Measurements from ENCODE around the gene RPIA.

The RPIA gene

DNA sequence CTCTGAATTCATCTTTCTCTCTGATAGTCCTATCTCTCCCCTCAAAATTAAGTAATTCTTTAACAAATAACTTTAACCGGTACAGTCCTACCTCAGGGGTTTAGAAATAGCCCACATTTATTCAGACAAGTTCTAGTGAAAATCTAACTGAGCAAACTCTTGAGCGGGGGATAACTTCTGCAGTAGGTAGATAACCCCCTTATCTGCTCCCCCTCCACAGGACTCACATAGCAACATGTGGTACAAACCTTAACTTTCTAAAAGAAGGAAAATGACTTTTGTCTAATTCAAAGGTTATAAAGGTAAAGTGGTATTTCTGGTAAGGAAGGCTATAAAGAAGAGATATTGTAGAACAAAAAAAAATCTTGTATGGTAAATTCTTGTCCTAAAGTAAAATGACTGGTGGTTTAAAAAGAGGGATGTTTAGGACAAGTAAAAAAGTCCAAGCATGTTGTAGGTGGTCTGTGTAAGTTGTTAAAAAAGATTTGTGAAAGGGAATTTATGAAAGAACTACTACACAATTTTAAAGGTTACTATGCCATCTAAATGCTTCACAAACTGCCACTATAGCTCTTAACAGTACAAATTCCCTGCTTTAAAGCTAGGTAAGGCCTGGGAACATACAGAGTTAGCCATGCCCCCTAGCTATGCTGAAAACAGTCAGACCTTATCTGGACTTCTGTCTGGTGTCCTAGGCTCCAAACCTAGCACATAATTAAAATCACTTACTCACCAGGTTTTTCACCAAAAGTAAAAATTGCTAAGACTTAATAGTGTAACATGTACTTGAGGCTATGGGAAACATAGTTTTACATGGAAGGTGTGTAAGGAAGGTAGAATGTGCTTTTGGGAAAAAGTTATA lies 8.1 kb upstream of the RPIA start:
- H3K27ac ChIP-seq (ENCODE audit: low read depth, low read length): no peak overlapping the region
- no peak overlapping the region for H3K9ac ChIP-seq (ENCODE audit: low read depth in 1 of 2, low read length in 2 of 2)
- H3K36me3 ChIP-seq (ENCODE audit: control insufficient read depth in 1 of 2, insufficient read depth in 2 of 2, low read length in 2 of 2): no peaks in the 10 kb centered on the region
- peaks cover 10 to 12% of the 10 kb centered on the region in 2 donors for H3K9me3 ChIP-seq (ENCODE audit: control insufficient read depth in 1 of 2, low read length in 2 of 2)
- no peaks in the 10 kb centered on the region for H3K27me3 ChIP-seq (ENCODE audit: control insufficient read depth in 1 of 2, insufficient read depth in 2 of 2, low read length in 2 of 2)
- peaks cover 11 to 20% of the 10 kb centered on the region in 2 donors for H3K4me1 ChIP-seq (ENCODE audit: control insufficient read depth in 1 of 2, insufficient read depth in 2 of 2, low read length in 2 of 2)
- H3K4me3 ChIP-seq (ENCODE audit: low read depth in 1 of 2, low read length in 2 of 2): no peak overlapping the region

DNA sequence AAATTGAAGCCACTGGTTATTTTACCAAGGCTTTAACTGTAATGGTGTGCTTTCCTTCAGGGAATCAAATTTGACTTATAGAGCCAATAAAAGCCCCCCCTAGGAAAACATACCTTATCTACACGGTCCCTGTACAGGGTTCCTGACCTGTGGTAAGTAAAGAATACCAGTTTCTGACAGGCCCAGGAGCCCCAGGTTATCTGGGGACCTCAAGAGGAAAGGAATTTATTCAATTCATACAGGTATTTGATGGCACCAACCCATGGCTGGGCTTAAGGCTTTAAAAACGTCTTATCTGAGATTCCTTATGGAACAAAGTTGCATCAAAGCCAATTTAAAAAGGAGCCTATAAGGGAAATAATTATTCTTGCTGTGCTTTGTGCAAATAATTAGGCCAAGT lies 7.0 kb upstream of the RPIA start:
- Histone ChIP-seq H3K9ac (ENCODE audit: low read depth in 1 of 2, low read length in 2 of 2) (no peak overlapping the region), H3K9me3 (ENCODE audit: control insufficient read depth in 1 of 2, low read length in 2 of 2) (peaks cover 10 to 12% of the 10 kb centered on the region in 2 donors), H3K27me3 (ENCODE audit: control insufficient read depth in 1 of 2, insufficient read depth in 2 of 2, low read length in 2 of 2) (no peaks in the 10 kb centered on the region), H3K36me3 (ENCODE audit: control insufficient read depth in 1 of 2, insufficient read depth in 2 of 2, low read length in 2 of 2) (no peaks in the 10 kb centered on the region), H3K4me3 (ENCODE audit: low read depth in 1 of 2, low read length in 2 of 2) (no peak overlapping the region), H3K4me1 (ENCODE audit: control insufficient read depth in 1 of 2, insufficient read depth in 2 of 2, low read length in 2 of 2) (peaks cover 11 to 20% of the 10 kb centered on the region in 2 donors), H3K27ac (ENCODE audit: low read depth, low read length) (no peak overlapping the region)

DNA sequence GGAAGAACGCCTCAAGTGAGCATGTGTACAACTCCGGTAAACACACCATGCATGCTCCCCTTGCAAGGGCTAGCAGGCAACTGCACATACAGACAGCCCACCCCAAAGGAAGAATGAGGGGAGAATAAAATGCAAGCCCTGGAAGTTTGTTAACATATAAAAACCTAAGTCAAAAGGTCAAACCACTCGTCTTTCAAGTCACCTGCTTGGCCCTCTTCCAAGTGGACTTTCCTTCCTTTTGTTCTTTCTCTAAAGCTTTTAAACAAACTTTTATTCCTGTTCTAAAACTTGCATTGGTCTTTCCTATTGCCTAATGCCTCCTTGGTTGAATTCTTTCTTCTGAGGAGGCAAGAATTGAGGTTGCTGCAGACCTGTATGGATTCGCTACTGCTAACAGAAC lies 5.2 kb upstream of the RPIA start:
- H3K27ac ChIP-seq (ENCODE audit: low read depth, low read length): no peak overlapping the region
- no peaks in the 10 kb centered on the region for H3K36me3 ChIP-seq (ENCODE audit: control insufficient read depth in 1 of 2, insufficient read depth in 2 of 2, low read length in 2 of 2)
- peaks cover 7 to 18% of the 10 kb centered on the region in 2 donors for H3K4me1 ChIP-seq (ENCODE audit: control insufficient read depth in 1 of 2, insufficient read depth in 2 of 2, low read length in 2 of 2)
- no peaks in the 10 kb centered on the region for H3K27me3 ChIP-seq (ENCODE audit: control insufficient read depth in 1 of 2, insufficient read depth in 2 of 2, low read length in 2 of 2)
- H3K9ac ChIP-seq (ENCODE audit: low read depth in 1 of 2, low read length in 2 of 2): no peak overlapping the region
- no peak overlapping the region for H3K4me3 ChIP-seq (ENCODE audit: low read depth in 1 of 2, low read length in 2 of 2)
- peaks cover 12% of the 10 kb centered on the region in 2 donors for H3K9me3 ChIP-seq (ENCODE audit: control insufficient read depth in 1 of 2, low read length in 2 of 2)

DNA sequence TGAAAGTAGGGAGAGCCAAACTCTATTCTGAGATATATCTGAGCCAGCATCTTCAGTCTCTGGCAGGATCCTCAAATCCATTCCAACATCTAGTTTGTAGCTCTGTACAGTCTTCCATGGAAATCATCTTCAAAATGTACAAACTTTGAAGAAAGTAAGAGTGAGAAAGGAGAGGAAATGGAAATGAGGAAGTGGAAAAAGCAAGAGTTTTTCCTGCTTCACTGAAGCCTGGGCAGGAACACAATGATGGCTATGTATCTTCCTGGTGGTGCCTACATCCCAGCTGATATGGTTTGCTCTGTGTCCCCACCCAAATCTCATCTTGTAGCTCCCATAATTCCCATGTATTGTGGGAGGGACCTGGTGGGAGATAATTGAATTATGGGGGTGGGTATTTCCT lies 4.1 kb upstream of the RPIA start:
- peaks cover 12% of the 10 kb centered on the region in 2 donors for H3K9me3 ChIP-seq (ENCODE audit: control insufficient read depth in 1 of 2, low read length in 2 of 2)
- H3K27ac ChIP-seq (ENCODE audit: low read depth, low read length): no peak overlapping the region
- H3K36me3 ChIP-seq (ENCODE audit: control insufficient read depth in 1 of 2, insufficient read depth in 2 of 2, low read length in 2 of 2): no peaks in the 10 kb centered on the region
- H3K4me1 ChIP-seq (ENCODE audit: control insufficient read depth in 1 of 2, insufficient read depth in 2 of 2, low read length in 2 of 2): peaks cover 13 to 18% of the 10 kb centered on the region in 2 donors
- no peak overlapping the region for H3K9ac ChIP-seq (ENCODE audit: low read depth in 1 of 2, low read length in 2 of 2)
- no peak overlapping the region for H3K4me3 ChIP-seq (ENCODE audit: low read depth in 1 of 2, low read length in 2 of 2)
- H3K27me3 ChIP-seq (ENCODE audit: control insufficient read depth in 1 of 2, insufficient read depth in 2 of 2, low read length in 2 of 2): no peaks in the 10 kb centered on the region

DNA sequence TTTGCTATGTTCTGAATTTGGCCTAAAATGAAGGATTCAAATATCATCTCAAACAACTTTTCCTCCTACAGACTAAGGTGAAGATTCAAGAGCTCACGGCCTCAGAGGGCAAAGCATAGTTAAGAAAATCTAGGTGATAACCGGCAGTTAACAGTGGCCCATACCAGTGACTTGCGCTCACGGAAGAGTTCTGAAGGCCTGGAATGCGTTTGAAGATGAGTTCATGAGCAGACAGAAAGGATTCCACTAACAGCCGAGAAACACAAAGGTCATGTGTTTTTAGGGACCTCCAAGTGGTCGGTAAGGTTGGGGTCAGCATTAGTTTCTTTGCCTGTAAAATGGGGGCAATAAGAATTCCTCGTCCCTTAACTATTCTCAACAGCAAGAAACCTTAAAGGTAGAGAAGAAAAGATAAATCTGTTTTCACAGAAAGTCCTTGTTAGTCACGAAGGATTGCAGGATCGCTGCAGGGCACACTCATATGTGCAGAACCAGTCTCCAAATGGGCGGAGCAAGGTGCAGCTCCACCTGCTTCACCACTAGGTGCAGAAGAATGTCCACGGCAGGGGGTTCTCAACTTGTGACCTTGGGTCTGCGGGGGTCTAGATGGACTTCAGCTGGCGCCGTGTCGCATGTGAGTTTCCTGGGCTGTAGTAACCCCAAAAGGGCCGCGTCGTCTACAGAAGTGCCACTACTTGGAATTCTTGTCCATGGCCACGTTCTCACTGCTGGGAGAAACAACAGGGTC lies 708 bp upstream of the RPIA start:
- Histone ChIP-seq H3K4me1 (ENCODE audit: control insufficient read depth in 1 of 2, insufficient read depth in 2 of 2, low read length in 2 of 2) (peaks cover 24 to 36% of the 10 kb centered on the region in 2 donors), H3K27ac (ENCODE audit: low read depth, low read length) (peak overlapping the region; percentile 53), H3K36me3 (ENCODE audit: control insufficient read depth in 1 of 2, insufficient read depth in 2 of 2, low read length in 2 of 2) (no peaks in the 10 kb centered on the region), H3K9ac (ENCODE audit: low read depth in 1 of 2, low read length in 2 of 2) (peak overlapping the region; percentile 69 to 91), H3K9me3 (ENCODE audit: control insufficient read depth in 1 of 2, low read length in 2 of 2) (peaks cover 0 to 3% of the 10 kb centered on the region in 2 donors), H3K4me3 (ENCODE audit: low read depth in 1 of 2, low read length in 2 of 2) (peak overlapping the region; percentile 92 to 100), H3K27me3 (ENCODE audit: control insufficient read depth in 1 of 2, insufficient read depth in 2 of 2, low read length in 2 of 2) (no peaks in the 10 kb centered on the region)

DNA sequence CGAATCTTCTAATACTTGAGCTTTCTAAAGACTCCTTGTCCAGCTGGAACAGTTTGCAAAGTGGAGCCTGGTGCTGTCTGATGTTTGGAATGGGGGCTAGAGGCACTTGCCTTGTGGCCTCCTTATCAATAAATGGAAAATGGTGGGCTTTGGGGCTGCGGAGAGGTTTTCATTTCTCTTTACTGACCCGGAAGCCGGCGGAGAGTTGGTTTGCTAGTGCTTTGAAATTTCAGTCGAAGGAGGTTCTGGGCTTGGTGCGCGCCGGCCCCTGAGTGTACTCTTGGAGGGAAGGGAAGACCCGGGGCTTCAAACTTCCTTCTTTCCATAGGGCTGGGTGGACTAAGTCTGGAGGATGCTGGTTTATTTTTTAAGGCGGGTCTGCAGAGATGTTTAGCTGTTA lies 714 bp downstream of the RPIA start:
- peaks cover 0 to 2% of the 10 kb centered on the region in 2 donors for H3K9me3 ChIP-seq (ENCODE audit: control insufficient read depth in 1 of 2, low read length in 2 of 2)
- peaks cover 31 to 36% of the 10 kb centered on the region in 2 donors for H3K4me1 ChIP-seq (ENCODE audit: control insufficient read depth in 1 of 2, insufficient read depth in 2 of 2, low read length in 2 of 2)
- no peaks in the 10 kb centered on the region for H3K27me3 ChIP-seq (ENCODE audit: control insufficient read depth in 1 of 2, insufficient read depth in 2 of 2, low read length in 2 of 2)
- no peaks in the 10 kb centered on the region for H3K36me3 ChIP-seq (ENCODE audit: control insufficient read depth in 1 of 2, insufficient read depth in 2 of 2, low read length in 2 of 2)
- H3K9ac ChIP-seq (ENCODE audit: low read depth in 1 of 2, low read length in 2 of 2): peak overlapping the region; percentile 73 to 90
- H3K4me3 ChIP-seq (ENCODE audit: low read depth in 1 of 2, low read length in 2 of 2): peak overlapping the region; percentile 92 to 100
- H3K27ac ChIP-seq (ENCODE audit: low read depth, low read length): peak overlapping the region; percentile 67

DNA sequence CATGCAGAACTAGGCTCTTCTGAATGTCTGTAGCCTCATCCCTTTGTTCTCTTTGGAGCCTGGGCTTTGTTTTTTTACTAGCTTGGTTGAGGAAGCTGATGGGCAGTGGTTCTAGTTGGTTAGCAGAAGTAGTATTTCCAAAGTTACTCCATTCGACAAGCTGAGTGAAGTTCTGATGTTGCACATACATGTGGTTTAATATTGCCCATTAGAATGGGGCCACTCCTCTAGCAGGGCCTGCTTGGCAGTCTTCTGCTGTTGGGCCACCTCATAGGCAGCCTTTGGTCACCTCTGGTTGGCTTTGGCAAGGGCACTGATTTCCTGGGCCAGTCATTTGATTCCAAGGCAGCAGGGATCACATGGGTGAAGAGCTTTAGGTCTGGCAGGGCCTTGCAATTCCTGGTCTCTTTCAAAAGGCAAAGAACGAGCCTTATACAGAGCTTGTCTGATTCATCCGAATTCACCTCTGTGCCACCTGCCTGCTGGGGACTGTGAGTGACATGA lies 2.5 kb downstream of the RPIA start:
- Histone ChIP-seq H3K27me3 (ENCODE audit: control insufficient read depth in 1 of 2, insufficient read depth in 2 of 2, low read length in 2 of 2) (no peaks in the 10 kb centered on the region), H3K27ac (ENCODE audit: low read depth, low read length) (no peak overlapping the region), H3K4me3 (ENCODE audit: low read depth in 1 of 2, low read length in 2 of 2) (no peak overlapping the region), H3K9me3 (ENCODE audit: control insufficient read depth in 1 of 2, low read length in 2 of 2) (peaks cover 0 to 2% of the 10 kb centered on the region in 2 donors), H3K4me1 (ENCODE audit: control insufficient read depth in 1 of 2, insufficient read depth in 2 of 2, low read length in 2 of 2) (peaks cover 48 to 52% of the 10 kb centered on the region in 2 donors), H3K36me3 (ENCODE audit: control insufficient read depth in 1 of 2, insufficient read depth in 2 of 2, low read length in 2 of 2) (no peaks in the 10 kb centered on the region), H3K9ac (ENCODE audit: low read depth in 1 of 2, low read length in 2 of 2) (no peak overlapping the region)

DNA sequence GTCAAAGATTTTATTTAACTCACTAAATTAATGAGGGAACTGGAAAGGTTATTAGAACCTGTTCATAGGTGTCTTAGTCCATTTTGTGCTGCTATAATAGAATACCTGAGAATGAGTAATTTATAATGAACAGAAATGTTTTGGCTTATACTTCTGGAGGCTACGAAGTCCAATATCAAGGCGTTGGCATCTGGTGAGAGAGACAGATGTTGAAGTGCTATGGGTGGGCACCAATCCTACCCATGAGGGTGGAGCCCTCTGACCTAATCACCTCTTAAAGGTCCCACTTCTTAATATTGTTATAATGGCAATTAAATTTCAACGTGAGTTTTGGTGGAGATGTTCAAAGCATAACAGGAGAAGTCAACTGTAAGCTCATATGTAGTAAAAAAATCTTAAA lies 5.1 kb downstream of the RPIA start:
- Histone ChIP-seq H3K4me3 (ENCODE audit: low read depth in 1 of 2, low read length in 2 of 2) (peak overlapping the region in 1 of 2 donors; percentile 45), H3K27me3 (ENCODE audit: control insufficient read depth in 1 of 2, insufficient read depth in 2 of 2, low read length in 2 of 2) (no peaks in the 10 kb centered on the region), H3K36me3 (ENCODE audit: control insufficient read depth in 1 of 2, insufficient read depth in 2 of 2, low read length in 2 of 2) (peaks cover 4 to 7% of the 10 kb centered on the region in 2 donors), H3K4me1 (ENCODE audit: control insufficient read depth in 1 of 2, insufficient read depth in 2 of 2, low read length in 2 of 2) (peaks cover 47 to 52% of the 10 kb centered on the region in 2 donors), H3K9me3 (ENCODE audit: control insufficient read depth in 1 of 2, low read length in 2 of 2) (no peaks in the 10 kb centered on the region), H3K9ac (ENCODE audit: low read depth in 1 of 2, low read length in 2 of 2) (no peak overlapping the region), H3K27ac (ENCODE audit: low read depth, low read length) (no peak overlapping the region)

DNA sequence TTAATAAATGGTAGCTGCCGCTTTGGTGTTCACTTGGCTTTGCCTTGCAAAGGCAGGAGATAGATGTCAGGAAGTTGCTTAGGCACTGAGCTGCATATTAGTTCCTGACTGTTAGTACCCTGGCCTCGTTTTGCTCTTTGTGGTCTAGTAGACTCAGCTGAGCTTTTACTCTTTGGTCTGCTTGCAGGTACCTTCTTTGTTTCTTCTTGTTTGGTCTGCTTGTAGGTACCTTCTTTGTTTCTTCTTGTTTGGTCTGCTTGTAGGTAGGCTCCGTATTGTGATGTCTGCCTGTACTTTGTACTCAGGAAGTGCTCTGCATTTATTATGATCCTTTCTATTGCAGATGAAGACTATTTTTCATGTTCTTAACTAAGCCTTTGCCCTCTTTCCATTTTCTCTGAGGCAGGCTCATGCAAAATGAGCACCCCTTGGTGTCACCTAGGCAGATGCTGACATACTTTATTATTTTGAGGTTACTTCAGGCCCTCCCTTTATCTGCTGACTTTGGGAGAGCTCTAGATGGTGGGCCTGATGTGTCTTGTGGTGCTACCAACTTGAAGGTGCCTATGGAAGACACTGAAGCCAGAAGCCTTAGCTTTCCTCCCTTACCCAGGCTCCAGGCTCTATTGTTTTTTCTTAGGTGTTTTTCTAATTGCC lies 6.0 kb downstream of the RPIA start:
- H3K9ac ChIP-seq (ENCODE audit: low read depth in 1 of 2, low read length in 2 of 2): peak overlapping the region in 1 of 2 donors; percentile 15
- no peaks in the 10 kb centered on the region for H3K27me3 ChIP-seq (ENCODE audit: control insufficient read depth in 1 of 2, insufficient read depth in 2 of 2, low read length in 2 of 2)
- no peaks in the 10 kb centered on the region for H3K9me3 ChIP-seq (ENCODE audit: control insufficient read depth in 1 of 2, low read length in 2 of 2)
- H3K36me3 ChIP-seq (ENCODE audit: control insufficient read depth in 1 of 2, insufficient read depth in 2 of 2, low read length in 2 of 2): peaks cover 4 to 12% of the 10 kb centered on the region in 2 donors
- H3K27ac ChIP-seq (ENCODE audit: low read depth, low read length): no peak overlapping the region
- peaks cover 40 to 56% of the 10 kb centered on the region in 2 donors for H3K4me1 ChIP-seq (ENCODE audit: control insufficient read depth in 1 of 2, insufficient read depth in 2 of 2, low read length in 2 of 2)
- peak overlapping the region; percentile 33 to 45 for H3K4me3 ChIP-seq (ENCODE audit: low read depth in 1 of 2, low read length in 2 of 2)
